ENCODE data around the gene SSH3. TPM values are rescaled to one million over a fixed set of nuclear protein-coding genes. Genes with fewer than 3 reads are reported as not detected.
A peak's percentile ranks its signal among the peaks of the same experiment; 100 is the strongest.

SSH3 gene
- total RNA-seq, 1 donor from 2014 or later = 30.4 TPM

- no peak for DNase-seq (ENCODE audit: low read depth)
- no peak overlapping the region for H3K4me3 ChIP-seq (ENCODE audit: low read depth, low read length)
- TF ChIP-seq, protein P1, sequence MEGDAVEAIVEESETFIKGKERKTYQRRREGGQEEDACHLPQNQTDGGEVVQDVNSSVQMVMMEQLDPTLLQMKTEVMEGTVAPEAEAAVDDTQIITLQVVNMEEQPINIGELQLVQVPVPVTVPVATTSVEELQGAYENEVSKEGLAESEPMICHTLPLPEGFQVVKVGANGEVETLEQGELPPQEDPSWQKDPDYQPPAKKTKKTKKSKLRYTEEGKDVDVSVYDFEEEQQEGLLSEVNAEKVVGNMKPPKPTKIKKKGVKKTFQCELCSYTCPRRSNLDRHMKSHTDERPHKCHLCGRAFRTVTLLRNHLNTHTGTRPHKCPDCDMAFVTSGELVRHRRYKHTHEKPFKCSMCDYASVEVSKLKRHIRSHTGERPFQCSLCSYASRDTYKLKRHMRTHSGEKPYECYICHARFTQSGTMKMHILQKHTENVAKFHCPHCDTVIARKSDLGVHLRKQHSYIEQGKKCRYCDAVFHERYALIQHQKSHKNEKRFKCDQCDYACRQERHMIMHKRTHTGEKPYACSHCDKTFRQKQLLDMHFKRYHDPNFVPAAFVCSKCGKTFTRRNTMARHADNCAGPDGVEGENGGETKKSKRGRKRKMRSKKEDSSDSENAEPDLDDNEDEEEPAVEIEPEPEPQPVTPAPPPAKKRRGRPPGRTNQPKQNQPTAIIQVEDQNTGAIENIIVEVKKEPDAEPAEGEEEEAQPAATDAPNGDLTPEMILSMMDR (conservative IDR thresholded peaks at IDR 0.05; ENCODE audit: low read depth, low read length) = no peak
Observed at GRCh38 chr11:67300256-67300755, 3.0 kb upstream of the SSH3 start.

DNA sequence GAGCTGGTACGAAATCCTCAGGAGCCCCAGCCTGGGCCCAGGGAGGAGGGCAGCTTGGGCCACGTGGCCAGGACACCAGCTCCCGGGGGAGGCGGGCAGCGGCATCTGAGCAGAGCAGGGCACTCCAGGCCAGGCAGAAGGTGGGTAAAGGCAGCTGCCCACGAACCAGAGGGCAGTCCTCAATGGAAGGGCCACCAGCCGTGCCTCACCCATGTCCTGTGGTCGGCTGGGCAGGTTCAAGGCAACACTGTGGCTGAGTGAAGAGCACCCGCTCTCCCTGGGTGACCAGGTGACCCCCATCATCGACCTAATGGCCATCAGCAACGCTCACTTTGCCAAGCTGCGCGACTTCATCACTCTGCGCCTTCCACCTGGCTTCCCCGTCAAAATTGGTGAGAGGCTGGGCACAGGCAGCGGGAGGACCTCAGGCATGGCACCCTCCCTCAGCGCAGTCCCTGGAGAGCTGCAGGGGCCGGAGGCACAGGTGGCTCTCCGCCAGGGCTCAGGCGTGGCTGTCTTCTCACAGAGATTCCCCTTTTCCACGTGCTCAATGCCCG, 2.5 kb upstream of the SSH3 start:
- H3K4me3 ChIP-seq (ENCODE audit: low read depth, low read length) = no peak overlapping the region
- TF ChIP-seq, protein P1 (conservative IDR thresholded peaks at IDR 0.05; ENCODE audit: low read depth, low read length) = no peak
- no peak for DNase-seq (ENCODE audit: low read depth)

DNA sequence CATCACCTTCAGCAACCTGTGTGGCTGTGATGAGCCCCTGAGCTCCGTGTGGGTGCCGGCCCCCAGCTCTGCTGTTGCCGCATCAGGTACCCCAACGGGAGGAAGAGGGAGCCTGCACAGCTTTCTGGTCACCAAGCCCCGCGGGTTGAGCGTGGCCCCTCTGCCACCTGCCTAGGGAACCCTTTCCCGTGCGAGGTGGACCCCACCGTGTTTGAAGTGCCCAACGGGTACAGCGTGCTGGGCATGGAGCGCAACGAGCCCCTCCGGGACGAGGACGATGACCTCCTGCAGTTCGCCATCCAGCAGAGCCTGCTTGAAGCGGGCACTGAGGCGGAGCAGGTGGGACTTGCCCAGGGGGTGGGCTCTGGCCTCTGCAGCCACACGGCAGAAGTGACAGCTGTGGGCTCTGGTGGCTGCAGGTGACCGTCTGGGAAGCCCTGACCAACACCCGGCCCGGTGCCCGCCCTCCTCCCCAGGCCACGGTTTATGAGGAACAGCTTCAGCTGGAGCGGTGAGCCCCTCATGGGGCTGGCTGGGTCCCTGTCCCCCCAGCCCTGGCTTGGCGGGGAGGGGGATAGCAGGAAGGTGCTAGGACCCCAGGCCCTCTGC, 1.9 kb upstream of the SSH3 start:
- DNase-seq (ENCODE audit: low read depth) = no peak
- peak overlapping the region; percentile 66 for H3K4me3 ChIP-seq (ENCODE audit: low read depth, low read length)
- TF ChIP-seq, protein P1 (conservative IDR thresholded peaks at IDR 0.05; ENCODE audit: low read depth, low read length) = no peak

DNA sequence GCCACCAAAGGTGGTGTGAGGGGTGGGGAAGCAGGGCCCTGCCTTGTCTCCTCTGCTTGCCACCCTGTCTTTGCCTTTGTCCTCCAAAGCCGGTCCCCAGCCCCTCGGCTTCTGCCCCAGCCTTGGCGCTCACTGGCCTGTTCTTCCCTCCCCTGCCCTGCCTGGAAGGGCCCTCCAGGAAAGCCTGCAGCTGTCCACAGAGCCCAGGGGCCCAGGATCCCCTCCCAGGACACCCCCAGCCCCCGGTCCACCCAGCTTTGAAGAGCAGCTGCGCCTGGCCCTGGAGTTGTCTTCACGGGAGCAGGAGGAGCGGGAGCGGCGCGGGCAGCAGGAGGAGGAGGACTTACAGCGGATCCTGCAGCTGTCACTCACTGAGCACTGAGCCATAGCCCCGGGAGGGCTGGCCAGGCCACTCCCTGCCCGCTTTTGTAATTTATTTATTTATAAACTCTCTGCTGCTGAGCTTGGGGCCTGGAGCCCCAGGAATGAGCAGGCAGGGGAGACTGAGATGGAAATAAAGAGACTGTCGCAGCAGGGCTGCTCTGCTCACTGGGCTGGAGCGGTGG, 1.3 kb upstream of the SSH3 start:
- peak; percentile 42 for DNase-seq (ENCODE audit: low read depth)
- TF ChIP-seq, protein P1 (conservative IDR thresholded peaks at IDR 0.05; ENCODE audit: low read depth, low read length) = no peak
- H3K4me3 ChIP-seq (ENCODE audit: low read depth, low read length) = peak overlapping the region; percentile 66

GRCh38 chr11:67302571-67303131, 679 bp upstream of the SSH3 start:
- no peak for DNase-seq (ENCODE audit: low read depth)
- TF ChIP-seq, protein P1 (conservative IDR thresholded peaks at IDR 0.05; ENCODE audit: low read depth, low read length) = no peak
- peak overlapping the region; percentile 66 for H3K4me3 ChIP-seq (ENCODE audit: low read depth, low read length)

DNA sequence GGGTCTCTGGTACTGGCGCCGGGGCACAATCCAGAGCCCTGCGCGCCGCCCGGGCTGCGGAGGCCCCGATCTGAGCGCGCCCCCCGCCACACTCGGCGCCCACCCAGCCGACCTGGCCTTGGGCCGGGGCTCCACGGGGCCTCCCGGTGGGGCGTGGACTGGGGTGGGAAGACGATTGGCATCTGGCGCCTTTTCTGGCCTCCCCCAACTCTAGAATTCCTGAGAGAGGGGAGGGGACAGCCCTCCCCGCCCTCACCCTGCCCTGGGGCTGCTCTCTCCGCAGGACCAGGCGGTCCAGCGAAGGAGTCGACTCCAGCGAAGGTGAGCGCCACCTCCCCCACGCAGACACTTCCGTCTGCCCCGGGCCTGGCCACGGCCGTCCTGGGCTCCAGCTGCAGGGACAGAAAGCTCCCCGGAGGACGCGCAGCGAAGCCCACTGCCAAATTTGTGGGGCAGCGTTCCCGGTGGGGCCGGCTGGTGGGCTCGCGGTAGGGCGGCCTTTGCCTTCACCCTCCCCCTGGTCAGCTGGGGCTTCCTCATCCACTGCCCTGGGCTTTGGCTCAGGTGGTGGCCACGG, 593 bp downstream of the SSH3 start:
- no peak for DNase-seq (ENCODE audit: low read depth)
- H3K4me3 ChIP-seq (ENCODE audit: low read depth, low read length) = peak overlapping the region; percentile 66
- TF ChIP-seq, protein P1 (conservative IDR thresholded peaks at IDR 0.05; ENCODE audit: low read depth, low read length) = no peak

Measured in epithelial cell of proximal tubule (primary cell).